ENCODE data around the gene SDC3.
"Not testable (repeated sequence)": the region's sequence is repeated elsewhere in the genome, so short reads cannot be mapped to it uniquely, and the experiment has no call there.

SDC3 gene

GRCh38 chr1:30874176-30874575, 34.4 kb downstream of the SDC3 start:
- no peak for DNase-seq

DNA sequence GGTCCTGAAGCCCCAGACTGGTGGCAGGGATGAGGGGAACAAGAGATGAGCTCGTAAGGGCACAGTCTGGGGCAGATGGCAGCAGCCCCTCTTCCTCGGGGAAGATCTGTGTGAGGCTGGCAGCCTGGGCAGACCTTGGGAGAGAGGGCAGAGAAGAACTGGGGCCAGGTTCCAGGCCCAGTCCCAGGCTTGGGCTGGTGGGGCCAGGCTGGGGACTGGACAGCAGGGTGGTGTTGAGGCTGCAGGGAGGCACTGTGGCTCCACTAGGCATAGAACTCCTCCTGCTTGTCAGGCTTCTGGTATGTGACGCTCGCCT, 35.7 kb downstream of the SDC3 start:
- no peak for DNase-seq

- no peak for DNase-seq
Measured at GRCh38 chr1:30872033-30872947, 36.3 kb downstream of the SDC3 start.

DNA sequence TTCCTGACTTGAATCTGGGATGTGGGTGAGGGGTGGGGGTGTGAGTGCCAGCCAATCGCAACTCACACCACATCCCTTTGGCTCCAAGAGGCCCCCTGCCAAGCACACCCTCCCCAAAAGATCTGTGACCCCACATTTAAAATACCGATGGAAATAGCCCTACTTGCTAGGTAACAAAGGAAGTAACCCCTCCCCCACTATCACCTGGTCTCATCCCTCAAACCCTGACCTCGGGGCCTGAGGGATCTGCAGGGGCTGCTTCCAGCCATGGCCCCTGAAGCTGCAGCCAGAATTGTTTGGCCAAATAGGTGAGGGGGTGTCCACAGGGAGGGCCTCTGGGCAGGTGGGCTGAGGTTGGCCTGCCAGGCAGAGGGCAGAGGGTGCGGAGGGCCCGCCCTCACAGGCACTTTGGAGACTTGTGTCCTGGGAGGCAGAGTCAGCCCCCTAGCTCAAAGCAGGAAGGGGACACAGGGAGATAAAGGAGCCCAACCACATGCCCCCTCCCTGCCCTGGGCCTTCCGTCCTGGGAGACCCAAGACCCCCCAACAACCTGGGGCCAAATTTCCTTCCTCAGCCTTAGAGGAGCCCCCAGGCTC, 37.2 kb downstream of the SDC3 start:
- no peak for DNase-seq

- DNase-seq, result no peak
Measured at GRCh38 chr1:30870656-30871055, 37.9 kb downstream of the SDC3 start.

GRCh38 chr1:30870035-30870434, 38.5 kb downstream of the SDC3 start:
- DNase-seq, result no peak

GRCh38 chr1:30868833-30869435, 39.6 kb downstream of the SDC3 start:
- DNase-seq, result peak in 1 of 5 donors; percentile 11

GRCh38 chr1:30868057-30868456, 40.5 kb downstream of the SDC3 start:
- DNase-seq, result not testable (repeated sequence)

GRCh38 chr1:30867537-30867936, 41.0 kb downstream of the SDC3 start:
- DNase-seq, result no peak

DNA sequence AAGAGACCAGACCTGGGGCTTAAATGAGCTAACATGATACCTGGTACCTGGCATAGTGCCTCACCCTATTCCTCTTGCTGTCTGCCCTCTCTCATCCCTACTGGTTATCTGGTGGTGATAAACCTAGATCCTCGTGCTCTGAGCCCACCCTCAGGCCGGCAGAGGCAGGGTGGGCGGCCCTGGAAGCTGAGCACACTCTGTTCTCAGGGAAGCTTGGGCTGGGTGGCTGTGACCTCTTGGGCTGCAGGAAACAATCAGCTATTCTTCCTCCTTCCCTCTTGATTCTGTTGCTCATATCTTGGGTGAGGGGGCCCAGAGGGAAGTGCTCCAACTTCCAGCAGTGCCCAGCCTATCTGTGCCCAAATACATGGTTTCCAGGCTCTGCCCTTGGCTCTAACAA, 42.0 kb downstream of the SDC3 start:
- DNase-seq, result no peak

GRCh38 chr1:30864681-30865080, 43.9 kb downstream of the SDC3 start:
- DNase-seq, result no peak

DNA sequence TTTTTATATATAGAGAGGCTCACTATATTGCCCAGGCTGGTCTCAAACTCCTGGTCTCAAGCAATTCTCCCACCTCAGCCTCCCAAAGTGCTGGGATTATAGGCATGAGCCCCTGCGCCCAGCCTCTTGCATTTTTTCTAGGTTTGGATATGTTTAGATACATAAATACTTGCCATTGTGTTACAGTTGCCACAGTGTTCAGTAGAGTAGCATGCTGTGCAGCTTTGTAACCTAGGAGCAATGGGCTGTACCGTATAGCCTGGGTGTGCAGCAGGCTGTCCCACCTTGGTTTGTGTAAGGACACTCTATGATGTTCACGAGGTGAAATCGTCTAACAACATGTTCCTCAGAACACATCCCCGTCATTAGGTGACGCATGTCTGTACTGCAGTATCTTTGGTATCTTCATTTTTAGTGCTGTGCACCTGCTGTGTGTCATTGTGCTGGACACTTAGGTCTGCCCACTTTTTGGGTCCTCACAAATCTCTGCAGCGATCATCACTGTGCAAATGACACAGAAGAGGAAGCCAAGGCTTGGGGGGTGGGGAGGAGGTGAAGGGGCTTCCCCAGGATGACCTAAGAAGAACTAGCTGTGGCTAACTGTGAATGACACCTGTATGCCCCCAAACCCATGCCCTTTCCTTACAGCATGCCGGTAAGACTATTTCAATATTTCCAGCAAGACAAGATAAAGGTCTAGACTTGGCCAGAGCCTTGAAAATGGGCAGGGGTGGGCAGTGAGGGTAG, 44.5 kb downstream of the SDC3 start:
- DNase-seq, result no peak

GRCh38 chr1:30860320-30860652, 48.3 kb downstream of the SDC3 start:
- no peak for DNase-seq

DNA sequence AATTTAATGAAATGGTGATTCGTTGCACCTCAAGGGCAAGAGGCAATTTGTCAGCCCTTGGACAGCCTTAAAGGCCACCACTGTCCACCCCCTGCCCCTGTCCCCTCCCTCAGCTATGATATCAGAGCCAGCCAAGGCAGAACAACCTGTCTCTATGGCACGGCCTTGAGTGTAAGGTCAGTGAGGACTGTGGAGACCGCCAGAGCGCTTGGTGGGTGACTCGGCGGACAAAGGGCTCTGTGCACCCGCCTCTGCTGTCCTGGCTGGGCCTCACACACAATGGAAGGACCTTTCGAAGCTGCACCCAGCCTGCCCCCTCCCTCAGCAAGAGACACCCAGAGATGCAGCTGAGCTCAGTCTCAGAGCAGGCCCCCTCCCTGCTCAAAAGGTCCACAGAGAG, 50.6 kb downstream of the SDC3 start:
- DNase-seq, result no peak

DNA sequence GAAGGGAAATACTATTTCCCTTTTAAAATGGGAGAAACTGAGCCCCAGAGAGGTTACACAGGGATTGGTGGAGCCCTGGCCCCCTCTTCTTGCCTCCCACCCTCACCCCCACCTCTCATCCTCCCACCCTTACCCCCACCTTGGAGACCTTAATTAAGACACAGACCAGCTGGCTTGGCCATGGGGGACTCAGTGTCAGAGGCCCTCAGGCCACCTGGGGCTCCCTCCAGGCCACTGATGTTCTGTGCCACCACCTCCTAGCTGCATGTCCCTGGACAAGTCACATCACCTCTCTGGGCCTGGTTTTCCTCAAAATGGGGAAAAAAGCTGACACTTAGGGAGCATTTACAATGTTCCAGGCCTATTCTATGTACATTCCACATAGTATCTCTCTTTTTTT, 51.5 kb downstream of the SDC3 start:
- no peak for DNase-seq

DNA sequence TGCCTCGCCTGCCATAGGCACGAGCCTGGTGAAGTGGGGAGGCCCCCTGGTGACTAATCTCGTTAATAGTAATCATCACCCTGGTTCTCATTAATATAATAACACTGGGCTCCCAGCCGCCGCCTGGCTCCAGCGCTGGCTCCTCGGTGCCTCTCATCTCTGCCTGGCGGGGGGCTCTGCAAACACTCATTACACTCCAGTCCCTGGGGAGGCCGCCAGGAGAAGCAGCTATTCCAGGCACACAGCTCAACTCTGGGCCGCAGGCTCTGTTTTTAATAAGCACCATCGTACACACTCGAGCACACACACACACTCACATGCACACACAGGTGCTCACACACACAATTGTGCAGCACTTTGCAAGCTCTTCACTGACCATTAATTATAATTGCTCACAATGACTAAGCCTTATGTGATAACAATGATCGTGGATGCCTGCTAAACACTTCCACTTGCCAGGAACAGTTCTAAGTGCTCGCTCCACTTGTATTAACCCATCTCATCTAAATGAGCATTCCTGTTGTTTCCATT, 52.2 kb downstream of the SDC3 start:
- no peak for DNase-seq

DNA sequence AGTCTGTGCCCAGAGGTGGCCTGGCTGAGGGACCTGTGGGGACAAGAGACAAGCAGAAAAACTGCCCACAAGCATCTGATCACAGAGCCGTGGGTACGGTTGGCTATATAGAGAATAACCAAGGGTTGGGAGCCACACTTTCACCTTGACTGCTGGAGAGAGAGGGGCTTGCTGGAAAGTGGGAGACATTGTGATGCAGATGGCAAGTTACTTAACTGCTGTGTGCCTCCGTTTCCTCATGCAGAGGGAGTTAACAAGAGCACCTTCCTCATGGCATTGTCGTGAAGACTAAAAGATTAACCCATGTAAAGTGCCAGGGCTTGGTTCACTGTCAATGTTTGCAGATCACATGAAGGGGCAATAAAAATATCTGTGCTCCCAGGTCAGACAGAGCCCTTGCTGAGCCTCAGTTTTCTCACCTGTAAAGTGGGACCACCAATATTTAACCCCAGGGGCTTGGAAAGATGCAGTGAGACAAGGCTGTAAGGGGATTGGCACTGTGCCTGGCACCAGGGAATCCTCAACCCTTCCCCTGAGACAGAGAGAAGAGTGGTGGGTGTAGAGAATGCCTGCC, 52.8 kb downstream of the SDC3 start:
- DNase-seq, result no peak

- DNase-seq, result no peak
Measured at GRCh38 chr1:30853350-30853749, 55.2 kb downstream of the SDC3 start.

DNA sequence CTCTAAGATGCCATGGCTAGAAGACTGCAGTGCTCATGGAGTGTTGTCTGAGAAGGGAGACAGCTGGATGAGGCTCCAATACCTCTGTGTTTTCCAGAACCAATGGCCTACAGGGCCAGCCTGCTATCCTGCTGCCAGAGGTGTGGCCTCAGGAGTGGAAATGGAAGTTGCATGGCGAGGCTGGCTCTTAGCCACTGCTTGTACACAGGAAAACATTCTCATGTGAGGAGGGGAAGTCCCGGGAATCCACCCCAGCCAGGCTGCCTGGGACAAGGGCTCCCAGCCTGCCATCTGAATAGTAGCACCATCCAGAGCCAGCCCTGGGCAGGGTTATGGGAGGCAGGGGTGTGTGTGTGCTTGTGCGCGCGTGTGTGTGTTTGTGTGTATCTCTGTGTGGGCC, 56.5 kb downstream of the SDC3 start:
- no peak for DNase-seq

DNA sequence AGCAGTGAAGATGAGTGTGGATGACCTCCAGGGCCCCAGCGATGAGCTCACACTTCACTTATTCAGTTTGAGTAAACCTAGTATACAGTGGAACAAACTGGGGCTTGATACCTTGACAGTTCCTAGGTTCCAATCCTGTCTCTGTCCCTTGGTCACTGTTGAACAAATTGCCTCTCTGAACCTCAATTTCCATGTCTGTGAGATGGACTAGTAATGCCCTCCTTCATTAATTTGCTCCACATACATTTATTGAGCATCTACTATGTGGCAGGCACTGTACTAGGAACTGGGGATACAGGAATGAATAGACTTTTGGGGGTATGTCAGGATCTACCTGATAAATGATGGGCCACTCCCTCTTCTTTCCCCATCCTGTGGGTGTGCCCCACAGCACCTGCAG, 57.3 kb downstream of the SDC3 start:
- no peak for DNase-seq

DNA sequence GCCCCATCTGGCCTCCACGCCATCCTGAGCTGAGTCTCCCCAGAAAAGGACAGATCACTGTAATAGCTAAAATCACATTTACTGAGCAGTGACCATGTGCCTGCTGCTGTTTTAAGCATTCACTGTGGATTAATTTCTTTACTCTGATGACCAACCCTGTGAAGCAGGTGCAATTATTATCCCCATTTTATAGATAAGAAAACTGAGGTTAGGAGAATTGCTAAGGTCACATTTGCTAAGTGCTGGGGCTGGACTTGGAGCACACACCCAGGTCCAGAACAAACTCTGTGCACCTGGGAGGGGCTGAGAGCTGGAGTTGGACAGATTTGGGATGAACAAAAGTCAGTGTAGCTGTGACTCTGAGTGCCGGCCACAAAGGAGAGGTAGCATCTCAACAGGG, 58.0 kb downstream of the SDC3 start:
- no peak for DNase-seq

GRCh38 chr1:30848130-30848529, 60.4 kb downstream of the SDC3 start:
- DNase-seq, result no peak

DNA sequence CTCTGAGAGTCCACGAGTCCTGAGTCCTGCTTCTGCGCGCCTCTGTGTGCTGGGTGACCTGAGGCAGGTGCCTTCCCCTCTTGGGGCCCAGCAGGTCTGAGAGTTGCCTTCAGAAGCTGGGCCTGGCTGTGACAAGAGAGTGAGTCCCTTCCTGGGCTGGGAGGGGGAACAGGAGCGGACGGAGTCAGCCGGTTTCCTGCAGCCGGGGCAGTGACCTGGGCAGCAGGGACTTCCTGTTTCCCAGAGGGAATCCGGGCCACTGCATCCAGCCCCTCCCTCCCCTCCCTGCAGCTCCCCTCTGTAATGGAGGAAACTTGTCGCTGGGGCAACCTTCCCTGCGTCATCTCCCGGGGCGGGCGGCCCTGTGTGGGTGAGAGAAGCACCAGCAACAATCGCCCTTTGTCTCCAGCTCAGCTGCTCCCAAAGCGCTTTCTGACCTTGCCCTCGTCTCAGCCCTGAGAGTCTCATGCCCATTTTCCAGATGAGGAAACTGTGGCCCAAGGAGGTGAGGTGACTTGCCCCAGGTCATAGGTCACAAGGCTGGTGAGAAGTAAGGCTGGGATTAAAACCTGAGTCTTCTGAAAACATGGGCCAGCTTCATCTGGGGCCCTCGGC, 61.1 kb downstream of the SDC3 start:
- no peak for DNase-seq

All from T-helper 1 cell (primary cell).